ENCODE results near the gene CENPV.
"Not testable (repeated sequence)": the region's sequence is repeated elsewhere in the genome, so short reads cannot be mapped to it uniquely, and the experiment has no call there.

The CENPV gene

DNA sequence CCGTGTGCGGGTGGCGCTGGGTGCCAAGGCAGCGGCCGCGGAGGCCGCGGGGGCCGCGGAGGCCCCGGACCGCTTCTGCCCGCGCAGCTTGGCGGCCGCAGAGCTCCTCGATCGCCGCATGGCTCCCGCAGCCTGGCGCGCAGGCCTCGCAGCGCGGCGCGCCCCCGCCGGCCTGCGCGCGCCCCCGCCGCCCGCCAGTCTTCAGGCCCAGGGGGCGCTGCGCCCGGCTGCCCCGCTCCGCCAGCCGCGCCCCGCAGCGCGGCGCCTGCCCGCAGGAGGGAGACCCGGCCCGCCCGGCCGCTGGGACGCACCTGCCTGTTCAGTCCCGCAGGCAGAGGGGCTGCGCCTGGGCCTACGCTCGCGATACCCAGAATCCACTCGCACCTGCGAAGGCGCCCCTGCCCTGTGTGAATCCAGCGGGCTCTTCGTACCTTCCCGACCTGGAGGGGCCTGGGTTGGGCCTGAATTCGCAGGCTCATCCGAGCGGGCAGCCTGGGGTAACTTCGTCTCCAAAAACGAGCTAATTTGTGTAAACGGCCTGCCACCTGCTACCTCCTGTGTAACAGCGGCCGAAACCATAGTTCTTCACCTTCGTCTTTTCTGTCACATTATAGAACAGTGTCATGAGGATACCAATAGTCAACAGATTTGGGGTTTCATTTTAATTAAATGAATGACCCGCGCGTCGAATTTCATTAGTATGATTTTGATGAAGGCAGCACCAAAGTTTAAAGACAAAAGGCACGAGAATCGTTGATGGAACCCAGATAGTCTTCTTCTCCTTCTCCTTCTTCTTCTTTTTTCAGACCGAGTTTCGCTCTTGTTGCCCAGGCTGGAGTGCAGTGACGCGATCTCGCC is at the start of gene CENPV:
TSS of gene CENPV (minus strand) at position 153 of the 858 bp plus-strand sequence. CDS start at position 120, 33 bp downstream.
- H3K4me3 ChIP-seq (ENCODE audit: low read depth, low read length): peak within 1 kb of the TSS; percentile 66

DNA sequence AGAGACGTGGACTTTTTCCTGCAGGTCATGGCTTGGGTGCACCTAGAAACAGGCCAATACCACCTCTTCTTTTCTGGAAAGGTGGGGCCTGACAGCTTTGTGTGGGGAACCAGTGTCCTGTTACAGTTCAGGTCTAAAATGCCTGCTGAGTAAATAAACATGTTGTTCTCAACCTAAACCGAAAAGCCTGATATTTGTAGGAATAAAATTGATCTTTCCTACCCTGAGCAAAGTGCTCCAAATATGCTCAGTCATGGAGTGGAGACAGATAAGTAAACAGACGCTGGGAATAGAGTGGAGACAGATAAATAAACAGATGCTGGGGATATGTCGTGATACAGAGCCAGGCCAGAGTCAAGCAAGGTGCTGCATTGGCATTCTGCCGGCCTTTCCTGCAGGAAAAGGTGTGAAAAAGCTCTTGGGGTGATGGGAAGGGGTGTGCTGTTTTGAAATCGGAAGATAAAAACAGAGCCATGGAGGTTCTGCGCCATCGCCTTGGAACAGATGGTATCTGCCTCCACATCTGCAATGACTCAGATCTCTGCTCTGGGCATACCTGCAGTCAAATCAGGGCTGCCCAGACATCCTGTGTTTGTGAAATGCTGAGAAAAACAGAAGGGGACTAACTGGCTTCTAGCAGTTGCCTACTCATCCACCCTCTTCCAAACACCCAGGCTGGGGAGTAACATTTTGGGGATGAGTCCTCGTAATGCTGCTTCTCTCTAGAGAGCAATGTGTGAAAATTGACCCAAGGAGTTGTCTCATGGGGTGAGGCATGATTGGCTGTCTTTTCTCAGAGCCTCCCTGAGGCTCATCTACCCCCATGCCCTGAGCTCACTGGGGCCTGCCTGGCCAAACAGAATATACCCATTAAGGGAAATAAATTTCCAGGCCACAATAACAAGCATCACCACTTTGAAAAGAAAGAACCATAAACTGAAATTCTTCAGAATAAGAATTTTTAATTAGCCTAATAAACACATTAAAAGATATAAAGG is 45.3 kb upstream of the CENPV start:
- H3K4me3 ChIP-seq (ENCODE audit: low read depth, low read length): no peak overlapping the region

DNA sequence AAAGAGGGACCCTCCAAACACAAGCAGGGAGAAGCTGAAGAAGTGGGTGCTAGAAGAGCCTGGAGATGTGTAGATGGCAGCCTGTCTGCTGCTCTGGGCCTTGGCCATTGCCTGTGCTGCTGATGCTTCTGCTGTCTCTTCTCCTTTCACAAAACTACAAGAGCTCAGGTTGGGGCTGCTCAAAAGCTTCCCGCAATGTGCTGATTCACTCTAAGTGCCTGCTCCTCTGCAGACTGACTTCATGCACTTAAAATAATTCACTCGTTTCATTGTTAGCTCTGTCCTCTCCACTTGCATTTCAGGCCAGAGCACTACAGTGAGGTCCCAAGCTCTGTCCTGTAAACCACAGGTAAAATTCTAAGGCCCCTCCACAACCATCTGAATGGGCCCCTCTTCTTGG is 43.4 kb upstream of the CENPV start:
- not testable (repeated sequence) for H3K4me3 ChIP-seq (ENCODE audit: low read depth, low read length)

DNA sequence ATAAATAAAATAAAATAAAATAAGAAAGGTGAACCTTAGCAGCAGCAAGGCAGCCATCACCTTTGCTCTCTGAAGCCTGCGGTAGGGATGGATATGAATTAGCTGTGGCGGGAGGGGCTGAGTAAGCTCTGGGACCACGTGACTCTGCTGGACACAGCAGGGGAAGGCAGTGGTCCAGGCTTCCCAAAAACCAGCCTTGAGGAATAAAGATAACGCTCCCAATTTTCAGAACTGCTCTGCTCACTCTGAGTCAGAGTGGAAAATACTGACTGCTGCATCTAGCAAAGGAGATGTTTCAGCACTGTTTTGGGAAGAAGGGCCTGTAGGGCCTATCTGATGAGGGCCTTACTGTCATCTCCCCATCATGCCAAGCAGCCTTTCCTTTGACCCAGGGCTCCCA is 42.6 kb upstream of the CENPV start:
- H3K4me3 ChIP-seq (ENCODE audit: low read depth, low read length): not testable (repeated sequence)

DNA sequence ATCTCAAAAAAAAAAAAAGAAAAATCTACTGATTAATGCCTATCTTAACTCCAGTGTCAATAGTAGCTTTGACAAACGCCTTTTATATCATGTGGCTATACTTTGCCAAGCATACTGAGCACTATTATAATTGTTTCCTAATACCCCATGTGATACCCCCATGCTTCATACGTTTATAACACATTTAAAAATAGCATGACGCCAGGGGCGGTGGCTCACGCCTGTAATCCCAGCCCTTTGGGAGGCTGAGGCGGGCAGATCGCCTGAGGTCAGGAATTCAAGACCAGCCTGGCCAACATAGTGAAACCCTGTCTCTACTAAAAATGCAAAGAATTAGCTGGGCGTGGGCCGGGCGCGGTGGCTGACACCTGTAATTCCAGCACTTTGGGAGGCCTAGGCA is 39.2 kb upstream of the CENPV start:
- H3K4me3 ChIP-seq (ENCODE audit: low read depth, low read length): not testable (repeated sequence)

DNA sequence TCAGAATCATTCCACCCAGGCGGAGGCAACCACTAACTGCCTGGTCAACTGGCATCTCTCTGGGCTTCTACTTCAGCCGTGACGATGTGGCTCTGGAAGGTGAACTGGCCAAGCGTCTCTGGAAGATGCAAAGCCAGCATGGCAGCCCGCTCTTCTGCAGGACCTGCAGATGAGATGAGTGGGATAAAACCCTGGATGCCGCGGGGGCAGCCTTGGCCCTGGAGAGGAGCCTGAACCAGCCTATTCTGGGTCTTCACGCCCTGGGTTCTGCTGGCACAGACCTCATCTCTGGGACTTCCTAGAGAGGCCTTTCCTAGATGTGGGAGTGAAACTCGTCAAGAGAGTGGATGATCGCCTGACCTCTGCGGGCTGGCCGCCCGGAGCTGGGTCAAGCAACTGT is 38.2 kb upstream of the CENPV start:
- H3K4me3 ChIP-seq (ENCODE audit: low read depth, low read length): no peak overlapping the region

DNA sequence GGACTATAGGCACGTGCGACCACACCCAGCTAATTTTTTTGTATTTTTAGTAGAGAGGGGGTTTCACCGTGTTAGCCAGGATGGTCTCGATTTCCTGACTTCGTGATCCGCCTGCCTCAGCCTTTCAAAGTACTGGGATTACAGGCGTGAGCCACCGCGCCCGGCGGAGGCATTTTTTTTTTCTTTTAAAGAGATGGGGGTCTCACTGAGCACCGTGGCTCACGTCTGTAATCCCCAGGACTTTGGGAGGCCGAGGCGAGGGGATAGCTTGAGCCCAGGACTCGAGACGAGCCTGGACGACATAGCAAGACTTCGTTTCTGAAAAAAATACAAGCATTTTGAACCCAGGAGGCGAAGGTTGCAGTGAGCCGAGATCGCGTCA is 32.8 kb upstream of the CENPV start:
- H3K4me3 ChIP-seq (ENCODE audit: low read depth, low read length): peak overlapping the region; percentile 15

DNA sequence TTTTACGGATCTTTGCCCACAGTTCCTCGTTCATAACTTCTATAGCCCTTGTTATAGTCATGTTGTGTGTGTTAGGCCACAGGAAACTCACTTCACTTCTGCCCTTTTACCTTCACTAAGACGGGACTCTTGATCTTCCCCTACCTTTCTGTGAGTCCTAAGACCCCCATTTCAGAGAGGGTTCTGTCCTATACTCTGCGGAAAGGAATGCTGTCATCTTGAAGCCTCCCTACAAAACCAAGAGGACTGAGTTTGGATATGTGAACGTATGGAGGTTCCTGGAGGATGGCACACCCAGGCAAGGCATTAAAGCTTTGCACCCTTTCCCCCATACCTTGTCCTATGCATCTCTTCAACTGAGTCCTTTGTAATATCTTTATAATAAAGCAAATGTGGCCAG is 31.3 kb upstream of the CENPV start:
- H3K4me3 ChIP-seq (ENCODE audit: low read depth, low read length): no peak overlapping the region

DNA sequence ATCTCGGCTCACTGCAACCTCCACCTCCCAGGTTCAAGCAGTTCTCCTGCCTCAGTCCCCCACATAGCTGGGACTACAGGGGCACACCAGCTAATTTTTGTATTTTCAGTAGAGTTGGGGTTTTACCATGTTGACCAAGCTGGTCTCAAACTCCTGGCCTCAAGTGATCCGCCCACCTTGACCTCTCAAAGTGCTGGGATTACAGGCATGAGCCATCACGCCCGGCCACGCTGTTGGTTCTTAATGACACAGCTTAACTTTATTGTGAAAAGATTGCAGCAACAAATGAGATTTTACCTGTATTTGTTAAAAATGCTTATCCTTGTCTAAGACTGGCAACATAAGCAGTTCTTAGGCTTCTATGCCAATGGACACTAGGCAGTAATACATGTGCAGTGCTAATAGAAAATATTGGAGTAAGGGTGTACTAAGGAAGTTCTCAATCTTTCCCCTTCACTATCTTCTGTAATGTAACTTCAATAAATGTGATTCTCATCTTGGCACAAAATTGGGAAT is 30.6 kb upstream of the CENPV start:
- H3K4me3 ChIP-seq (ENCODE audit: low read depth, low read length): no peak overlapping the region

DNA sequence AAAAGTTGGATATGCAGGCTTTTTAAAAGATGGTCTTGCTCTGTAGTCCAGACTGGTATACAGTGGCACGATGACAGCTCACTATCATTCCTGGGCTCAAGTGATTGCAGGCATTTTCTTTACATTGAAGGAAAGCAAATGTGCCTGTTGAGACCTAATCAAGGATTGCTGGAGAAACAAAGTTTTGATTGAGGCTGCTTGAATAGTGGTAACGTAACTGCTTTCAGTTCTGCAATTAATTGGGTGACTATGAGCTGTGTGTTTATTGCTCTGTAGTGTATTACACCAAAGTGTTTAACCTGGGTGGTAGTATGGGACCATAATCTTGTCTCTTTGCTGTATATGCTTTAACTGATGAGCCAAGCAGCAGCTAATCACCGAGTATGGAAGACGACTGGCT is 29.9 kb upstream of the CENPV start:
- H3K4me3 ChIP-seq (ENCODE audit: low read depth, low read length): no peak overlapping the region

DNA sequence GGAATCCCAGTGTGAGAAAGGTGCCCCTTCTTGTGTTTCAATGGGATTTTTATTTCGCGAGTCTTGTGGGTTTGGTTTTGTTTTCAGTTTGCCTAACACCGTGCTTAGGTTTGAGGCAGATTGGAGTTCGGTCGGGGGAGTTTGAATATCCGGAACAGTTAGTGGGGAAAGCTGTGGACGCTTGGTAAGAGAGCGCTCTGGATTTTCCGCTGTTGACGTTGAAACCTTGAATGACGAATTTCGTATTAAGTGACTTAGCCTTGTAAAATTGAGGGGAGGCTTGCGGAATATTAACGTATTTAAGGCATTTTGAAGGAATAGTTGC is 28.2 kb upstream of the CENPV start:
- H3K4me3 ChIP-seq (ENCODE audit: low read depth, low read length): peak overlapping the region; percentile 91

DNA sequence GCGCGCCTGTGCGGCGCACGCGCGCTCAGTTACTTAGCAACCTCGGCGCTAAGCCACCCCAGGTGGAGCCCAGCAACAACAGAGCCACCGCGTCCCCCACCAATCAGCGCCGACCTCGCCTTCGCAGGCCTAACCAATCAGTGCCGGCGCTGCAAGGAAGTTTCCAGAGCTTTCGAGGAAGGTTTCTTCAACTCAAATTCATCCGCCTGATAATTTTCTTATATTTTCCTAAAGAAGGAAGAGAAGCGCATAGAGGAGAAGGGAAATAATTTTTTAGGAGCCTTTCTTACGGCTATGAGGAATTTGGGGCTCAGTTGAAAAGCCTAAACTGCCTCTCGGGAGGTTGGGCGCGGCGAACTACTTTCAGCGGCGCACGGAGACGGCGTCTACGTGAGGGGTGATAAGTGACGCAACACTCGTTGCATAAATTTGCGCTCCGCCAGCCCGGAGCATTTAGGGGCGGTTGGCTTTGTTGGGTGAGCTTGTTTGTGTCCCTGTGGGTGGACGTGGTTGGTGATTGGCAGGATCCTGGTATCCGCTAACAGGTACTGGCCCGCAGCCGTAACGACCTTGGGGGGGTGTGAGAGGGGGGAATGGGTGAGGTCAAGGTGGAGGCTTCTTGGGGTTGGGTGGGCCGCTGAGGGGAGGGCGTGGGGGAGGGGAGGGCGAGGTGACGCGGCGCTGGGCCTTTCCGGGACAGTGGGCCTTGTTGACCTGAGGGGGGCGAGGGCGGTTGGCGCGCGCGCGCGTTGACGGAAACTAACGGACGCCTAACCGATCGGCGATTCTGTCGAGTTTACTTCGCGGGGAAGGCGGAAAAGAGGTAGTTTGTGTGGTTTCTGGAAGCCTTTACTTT is 27.6 kb upstream of the CENPV start, which contains the start of gene UBB:
TSS of gene UBB (plus strand) at position 452 of the 856 bp plus-strand sequence. CDS start 817 bp downstream, outside the sequence.
- H3K4me3 ChIP-seq (ENCODE audit: low read depth, low read length): peak within 1 kb of the TSS; percentile 91

DNA sequence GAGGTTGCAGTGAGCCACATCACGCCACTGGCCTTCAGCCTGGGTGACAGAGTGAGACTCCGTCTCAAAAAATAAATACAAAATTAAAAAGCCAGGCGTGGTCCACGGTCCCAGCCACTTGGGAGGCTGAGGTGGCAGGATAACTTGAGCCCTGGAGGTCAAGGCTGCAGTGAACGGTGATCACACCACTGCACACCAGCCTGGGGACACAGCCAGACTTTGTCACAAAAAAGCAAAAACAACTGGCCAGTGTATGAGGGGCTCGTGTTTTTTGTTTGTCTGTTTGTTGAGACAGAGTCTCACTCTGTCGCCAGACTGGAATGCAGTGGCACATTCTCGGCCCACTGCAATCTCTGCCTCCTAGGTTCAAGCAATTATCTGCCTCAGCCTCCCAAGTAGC is 26.4 kb upstream of the CENPV start:
- H3K4me3 ChIP-seq (ENCODE audit: low read depth, low read length): no peak overlapping the region

DNA sequence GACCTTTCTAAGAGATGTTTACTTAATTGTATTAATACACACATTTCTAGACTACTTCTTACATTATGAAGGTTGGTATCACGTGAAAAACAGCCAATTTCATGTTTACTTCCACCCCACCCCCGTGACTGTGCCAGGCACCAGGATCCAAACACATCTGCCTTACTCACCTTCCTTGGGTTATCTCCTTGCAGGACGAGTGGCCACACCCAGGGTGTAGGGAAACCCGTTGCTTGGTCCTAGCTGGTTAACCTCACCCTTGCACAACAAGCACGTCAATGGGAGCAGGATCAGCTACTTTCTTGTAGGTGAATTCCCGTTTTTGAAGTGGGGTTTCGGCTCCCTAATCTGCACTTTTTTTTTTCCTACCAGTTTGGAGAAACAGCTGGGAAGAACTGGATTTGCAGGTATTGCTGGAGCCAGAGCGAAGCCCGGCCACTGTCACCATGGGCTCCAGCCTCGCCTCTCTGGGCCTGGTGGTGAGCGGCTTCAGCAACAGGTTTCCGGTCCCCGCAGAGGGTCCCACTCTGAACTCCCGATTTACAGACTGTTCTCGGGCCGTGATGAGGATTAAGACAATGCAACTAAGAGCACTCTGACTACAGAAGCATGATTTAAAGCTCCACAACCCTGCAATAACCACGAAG is 25.5 kb upstream of the CENPV start:
- no peak overlapping the region for H3K4me3 ChIP-seq (ENCODE audit: low read depth, low read length)

DNA sequence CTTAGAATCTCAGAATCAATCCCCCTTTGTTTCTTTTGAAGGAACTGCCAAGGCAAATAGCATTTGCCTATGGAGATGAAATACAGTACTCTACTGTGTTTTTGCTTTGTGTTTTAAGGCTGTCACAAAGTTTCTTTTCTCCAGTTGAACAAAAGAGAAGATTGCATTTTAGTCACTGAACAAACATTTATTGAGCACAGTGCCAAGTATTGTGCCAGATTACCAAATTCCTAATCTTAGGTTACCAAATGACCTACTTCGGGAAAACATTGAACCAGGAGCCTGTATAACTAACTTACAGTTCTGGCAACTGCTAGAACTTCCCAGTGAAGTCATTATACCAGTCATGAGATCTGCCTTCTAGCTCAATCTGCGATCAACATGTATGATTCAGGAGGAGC is 24.7 kb upstream of the CENPV start:
- H3K4me3 ChIP-seq (ENCODE audit: low read depth, low read length): no peak overlapping the region

DNA sequence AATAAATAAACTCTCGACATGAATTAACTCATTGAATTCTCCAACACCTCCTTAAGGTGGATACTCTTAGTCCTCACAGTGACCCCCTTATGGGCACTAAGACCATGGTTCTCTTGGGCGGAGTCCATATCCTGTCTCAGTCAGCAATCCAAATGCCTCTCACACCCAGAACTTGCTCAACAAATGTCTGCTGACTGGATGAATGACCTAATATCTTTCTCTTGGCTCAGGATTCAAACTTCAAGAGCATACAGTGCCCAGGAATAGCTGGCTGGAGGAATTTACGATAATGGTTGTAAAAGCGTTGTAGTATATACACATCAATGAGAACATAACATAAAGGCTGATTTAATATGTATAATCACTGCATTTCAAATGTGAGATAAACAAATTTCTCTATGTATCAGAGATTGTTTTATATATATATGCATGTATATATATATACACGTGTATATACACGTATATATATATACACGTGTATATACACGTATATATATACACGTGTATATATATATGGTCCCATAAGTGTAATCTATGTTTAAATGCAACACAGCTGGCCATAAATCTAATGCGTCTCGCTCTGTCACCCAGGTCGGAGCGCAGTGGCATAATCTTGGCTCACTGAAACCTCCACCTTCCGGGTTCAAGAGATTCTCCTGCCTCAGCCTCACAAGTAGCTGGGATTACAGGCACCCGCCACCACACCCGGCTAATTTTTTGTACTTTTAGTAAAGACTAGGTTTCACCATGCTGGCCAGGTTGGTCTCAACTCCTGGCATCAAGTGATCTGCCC is 21.1 kb upstream of the CENPV start:
- no peak overlapping the region for H3K4me3 ChIP-seq (ENCODE audit: low read depth, low read length)

DNA sequence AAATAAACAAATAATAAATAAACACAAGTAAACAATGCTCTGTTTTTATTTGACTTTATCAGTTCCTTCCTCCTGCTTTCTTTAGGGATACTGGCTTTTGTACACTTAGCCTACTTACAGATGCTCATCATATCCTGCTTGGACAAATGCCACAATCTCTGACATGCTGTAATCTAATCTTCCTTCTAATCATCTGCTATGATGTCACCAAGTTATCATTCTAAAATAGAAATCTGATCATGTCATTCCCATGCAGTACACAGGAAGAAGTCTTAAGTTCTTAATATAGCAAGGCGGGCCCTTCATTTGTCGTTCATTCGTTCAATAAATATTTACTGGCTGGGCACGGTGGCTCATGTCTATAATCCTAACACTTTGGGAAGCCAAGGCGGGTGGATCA is 18.5 kb upstream of the CENPV start:
- H3K4me3 ChIP-seq (ENCODE audit: low read depth, low read length): no peak overlapping the region

DNA sequence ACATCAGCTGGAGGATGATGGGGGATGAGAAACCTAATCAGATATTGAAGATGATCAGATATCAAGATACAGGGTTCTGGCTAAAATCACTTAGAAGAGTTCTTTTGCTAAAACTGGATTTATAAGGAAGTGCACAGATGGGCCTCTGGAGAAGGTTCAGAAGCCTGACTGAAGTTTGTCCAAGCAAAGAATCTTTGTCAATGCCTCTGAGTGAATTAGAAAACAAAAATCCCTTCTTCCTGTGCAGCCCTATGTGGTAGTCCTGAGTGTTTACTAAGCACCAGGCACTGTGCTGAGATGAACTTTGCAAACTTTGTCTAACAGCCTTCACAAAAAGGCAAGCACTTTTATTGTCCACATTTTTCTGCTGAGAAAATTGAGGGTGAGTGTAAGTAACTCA is 11.4 kb upstream of the CENPV start:
- no peak overlapping the region for H3K4me3 ChIP-seq (ENCODE audit: low read depth, low read length)

DNA sequence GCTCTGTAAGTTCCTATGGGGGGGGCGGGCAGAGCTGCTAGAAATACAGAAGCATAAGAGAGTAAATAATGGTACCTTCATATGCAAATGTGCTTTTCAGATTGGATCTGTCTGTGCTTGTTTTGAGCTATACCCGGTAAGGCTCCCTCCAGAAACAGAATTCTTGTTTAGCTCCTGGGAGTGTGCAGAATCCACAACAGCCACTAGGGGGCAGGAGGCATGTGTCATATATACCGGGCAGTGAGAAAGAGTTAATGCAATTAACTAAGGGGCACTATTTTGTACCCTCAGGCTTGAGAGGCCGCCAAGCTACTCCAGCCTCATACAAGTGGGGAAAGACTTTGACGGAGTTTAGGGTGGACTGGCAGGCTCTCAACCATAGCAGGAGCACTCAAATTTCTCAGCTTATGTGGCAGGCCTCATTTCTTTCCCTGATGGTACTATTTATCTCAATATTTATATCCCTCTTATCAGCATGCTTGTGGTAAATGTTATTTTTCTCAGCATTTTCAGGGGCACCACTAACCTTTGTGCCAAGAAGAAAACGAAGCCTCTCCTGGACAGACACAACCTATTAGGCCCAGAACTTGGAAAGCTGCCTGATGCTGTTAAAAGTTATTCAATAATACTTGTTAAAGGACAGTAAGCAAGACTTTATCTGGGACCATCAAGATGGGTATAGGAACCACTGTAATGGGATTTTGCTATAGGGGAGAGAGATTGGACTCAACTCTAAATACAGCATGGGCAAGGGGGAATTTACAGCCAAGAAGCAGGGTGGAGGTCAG is 10.7 kb upstream of the CENPV start:
- no peak overlapping the region for H3K4me3 ChIP-seq (ENCODE audit: low read depth, low read length)
